Pancreas (tissue), 10 donors: Measurements from ENCODE around the gene SATL1. TPM values are rescaled to one million over a fixed set of nuclear protein-coding genes. Genes with fewer than 3 reads are reported as not detected.
"Not testable (repeated sequence)": the region's sequence is repeated elsewhere in the genome, so short reads cannot be mapped to it uniquely, and the experiment has no call there.

ENCODE experiments used
- ATAC-seq, 4 donors: fragments of 200-7000 bp; cut with Tn5 transposase; one replicate each; pipeline versions ENCODE4 v1.8.0 to v1.9.1; 2020; ENCODE audit warnings: mild to moderate bottlenecking in 4 of 4, moderate library complexity in 4 of 4
- DNase-seq, 6 donors: peaks; one replicate each; pipeline ENCODE4 v3.0.0-alpha.2; 2020
- FAIRE-seq: peaks from 2 replicates; lab custom pipeline; 2012; peaks lifted over from hg19 to GRCh38; lab: Jason Lieb, UNC
- H3K27ac ChIP-seq, 4 donors: fragments of 200-600 bp; sonication (generic); 1 replicate in 3 of 4; 2 replicates in 1 of 4; pipeline versions ENCODE4 v1.5.0 to v1.8.0; 2020
- H3K27me3 ChIP-seq, 4 donors: fragments of 200-600 bp; one replicate each; pipeline ENCODE4 v1.8.0; 2021
- H3K36me3 ChIP-seq, 3 donors: fragments of 200-600 bp; sonication (generic) in 1 of 3; one replicate each; pipeline versions ENCODE4 v1.5.0 to v1.8.0; 2020 to 2021
- H3K4me1 ChIP-seq, 3 donors: fragments of 200-600 bp; one replicate each; pipeline ENCODE4 v1.8.0; 2021
- H3K4me3 ChIP-seq, 4 donors: fragments of 200-600 bp; sonication (generic) in 2 of 4; one replicate each; pipeline versions ENCODE4 v1.5.0 to v1.8.0; 2020 to 2021
- H3K9me3 ChIP-seq, 4 donors: fragments of 200-600 bp; one replicate each; pipeline ENCODE4 v1.8.0; 2021
- whole genome bisulfite sequencing, 2 donors: extraction: QIAGEN DNeasy Blood & Tissue Kit; methylation state at CpG; one replicate each; pipeline ENCODE4 v1.1.7; 2013; 5-methylcytosine and 5-hydroxymethylcytosine counted together
- intact Hi-C, 3 donors: fragments of 100-400 bp; cut with DNase I; formaldehyde crosslinking; loops; one replicate each; pipeline versions ENCODE4 v1.11.1 to v1.14.2; 2022
- polyA plus RNA-seq, 2 donors: library from polyadenylated mRNA; stranded (reverse); fragments of 200-250 nt; gene quantifications; one replicate each; pipeline ENCODE4 v1.2.3, GENCODE V29; 2013
- total RNA-seq, 6 donors: library from RNA; stranded (reverse); fragmentation: NEBNext Ultra II Directional in 4 of 6; extraction: Animal tissue kit (Norgen Biotek cat#: 25700) in 4 of 6; gene quantifications; one replicate each; pipeline versions ENCODE4 v1.2.1 to v1.2.4, GENCODE V29; 2021 to 2023
- TF ChIP-seq, protein P1 (sequence below), 4 donors: fragments of 200-600 bp; sonication (generic) in 3 of 4; IDR thresholded peaks; one replicate each; pipeline versions ENCODE4 v1.5.0 to v1.8.0; 2021; ENCODE audit warnings: antibody characterized with exemption in 4 of 4
- donor health status: healthy with polysubstance abuse.
- donor health status: DM: no; HTN: no; CAD: no; lungs with moderate emphysema.
- donor health status: DM: no; HTN: no; CAD: no.
- donor health status: control.
- donor health status: control.
- donor health status: Bipolar disorder and iron deficiency.
- donor health status: DM: yes; HTN: yes; CAD: no.
- donor health status: DM: no; HTN: no; CAD: no.
- donor health status: DM: no; HTN: no; CAD: no.
- donor health status: DM: yes; HTN: yes; CAD: no.

Gene SATL1
- total and polyA plus RNA-seq, 8 donors = 0.05 TPM; not detected in 7

DNA sequence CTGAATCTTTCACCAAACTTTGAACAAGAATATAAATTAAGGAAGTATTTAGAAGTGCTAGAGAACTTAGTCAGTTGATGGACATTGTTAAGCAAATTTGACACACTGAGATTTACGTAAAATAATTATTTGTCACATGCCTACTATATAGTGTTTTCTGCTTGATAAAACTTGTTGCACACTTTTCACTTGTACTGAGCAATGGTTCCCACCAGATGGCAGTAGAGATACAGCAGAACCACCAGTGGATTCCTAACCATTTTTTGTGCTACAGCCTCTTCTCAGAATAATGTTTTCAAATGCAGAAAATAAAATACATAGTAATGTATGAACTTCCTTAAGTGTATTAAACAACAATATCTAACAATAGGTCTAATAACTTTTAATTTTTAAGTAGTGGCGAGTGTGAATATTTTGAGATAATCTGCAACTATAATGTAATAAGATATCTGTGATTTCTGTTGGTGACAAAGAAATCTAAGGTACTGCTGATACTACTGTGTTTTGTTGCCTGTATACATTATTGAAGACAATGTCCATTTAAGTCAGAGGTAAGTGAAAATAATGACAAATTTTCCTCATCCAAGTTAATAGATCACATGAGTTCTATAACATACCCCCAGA lies 158.7 kb downstream of the SATL1 start:
- FAIRE-seq = peak; percentile 98
- no peak overlapping the region for H3K4me3 ChIP-seq
- H3K36me3 ChIP-seq = no peaks in the 10 kb centered on the region
- DNase-seq = peak in 1 of 6 donors; percentile 22
- no peaks in the 10 kb centered on the region for H3K4me1 ChIP-seq
- H3K27me3 ChIP-seq = no peaks in the 10 kb centered on the region
- H3K27ac ChIP-seq = no peak overlapping the region
- no peaks in the 10 kb centered on the region for H3K9me3 ChIP-seq
- ATAC-seq = peak in 3 of 4 donors; percentile 61 to 73 (median 70)
- intact Hi-C loops = no loop called here
- WGBS, 2 donors = 38 to 64% methylated on average over 2 of the region's 2 CpGs
- TF ChIP-seq, protein P1, sequence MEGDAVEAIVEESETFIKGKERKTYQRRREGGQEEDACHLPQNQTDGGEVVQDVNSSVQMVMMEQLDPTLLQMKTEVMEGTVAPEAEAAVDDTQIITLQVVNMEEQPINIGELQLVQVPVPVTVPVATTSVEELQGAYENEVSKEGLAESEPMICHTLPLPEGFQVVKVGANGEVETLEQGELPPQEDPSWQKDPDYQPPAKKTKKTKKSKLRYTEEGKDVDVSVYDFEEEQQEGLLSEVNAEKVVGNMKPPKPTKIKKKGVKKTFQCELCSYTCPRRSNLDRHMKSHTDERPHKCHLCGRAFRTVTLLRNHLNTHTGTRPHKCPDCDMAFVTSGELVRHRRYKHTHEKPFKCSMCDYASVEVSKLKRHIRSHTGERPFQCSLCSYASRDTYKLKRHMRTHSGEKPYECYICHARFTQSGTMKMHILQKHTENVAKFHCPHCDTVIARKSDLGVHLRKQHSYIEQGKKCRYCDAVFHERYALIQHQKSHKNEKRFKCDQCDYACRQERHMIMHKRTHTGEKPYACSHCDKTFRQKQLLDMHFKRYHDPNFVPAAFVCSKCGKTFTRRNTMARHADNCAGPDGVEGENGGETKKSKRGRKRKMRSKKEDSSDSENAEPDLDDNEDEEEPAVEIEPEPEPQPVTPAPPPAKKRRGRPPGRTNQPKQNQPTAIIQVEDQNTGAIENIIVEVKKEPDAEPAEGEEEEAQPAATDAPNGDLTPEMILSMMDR (IDR thresholded peaks at IDR 0.05) = peak; percentile 55 to 78 (median 74)

- WGBS, 2 donors = 86 to 97% methylated on average over 1 of the region's 1 CpG
- H3K36me3 ChIP-seq, H3K9me3 ChIP-seq, H3K27ac ChIP-seq, ATAC-seq, H3K4me3 ChIP-seq, intact Hi-C loops, H3K27me3 ChIP-seq, DNase-seq, FAIRE-seq, H3K4me1 ChIP-seq: not testable (repeated sequence)
Observed at GRCh38 chrX:85077247-85077646, 166.3 kb downstream of the SATL1 start.

GRCh38 chrX:85065512-85066198 lies 177.9 kb downstream of the SATL1 start:
- Histone ChIP-seq H3K36me3 (no peaks in the 10 kb centered on the region), H3K27me3 (no peaks in the 10 kb centered on the region), H3K4me1 (no peaks in the 10 kb centered on the region), H3K27ac (no peak overlapping the region), H3K9me3 (no peaks in the 10 kb centered on the region), H3K4me3 (no peak overlapping the region)
- FAIRE-seq = no peak
- no peak for ATAC-seq
- TF ChIP-seq, protein P1 (IDR thresholded peaks at IDR 0.05) = no peak
- intact Hi-C loops = no loop called here
- WGBS, 2 donors = 50 to 69% methylated on average over 4 of the region's 4 CpGs
- DNase-seq = no peak

- H3K4me1 ChIP-seq = no peaks in the 10 kb centered on the region
- no peaks in the 10 kb centered on the region for H3K27me3 ChIP-seq
- no peak overlapping the region for H3K4me3 ChIP-seq
- TF ChIP-seq, protein P1 (IDR thresholded peaks at IDR 0.05) = no peak
- intact Hi-C loops = no loop called here
- DNase-seq = no peak
- ATAC-seq = no peak
- WGBS, 2 donors = 31 to 39% methylated on average over 2 of the region's 2 CpGs
- H3K36me3 ChIP-seq = no peaks in the 10 kb centered on the region
- no peak for FAIRE-seq
- no peak overlapping the region for H3K27ac ChIP-seq
- no peaks in the 10 kb centered on the region for H3K9me3 ChIP-seq
Observed at GRCh38 chrX:85052636-85053343, 190.8 kb downstream of the SATL1 start.

- H3K27me3 ChIP-seq = no peaks in the 10 kb centered on the region
- 31 to 54% methylated on average over 3 of the region's 3 CpGs for WGBS, 2 donors
- H3K4me1 ChIP-seq = no peaks in the 10 kb centered on the region
- intact Hi-C loops = no loop called here
- no peaks in the 10 kb centered on the region for H3K36me3 ChIP-seq
- H3K9me3 ChIP-seq = no peaks in the 10 kb centered on the region
- no peak overlapping the region for H3K27ac ChIP-seq
- FAIRE-seq (no peak), DNase-seq (no peak), ATAC-seq (no peak)
- H3K4me3 ChIP-seq = no peak overlapping the region
- TF ChIP-seq, protein P1 (IDR thresholded peaks at IDR 0.05) = no peak
Observed at GRCh38 chrX:85052205-85052604, 191.4 kb downstream of the SATL1 start.
